Panc1 (cell line): Measurements from ENCODE around the gene STUB1.

Experiments
- CTCF ChIP-seq: fragments of 450-650 bp; IDR thresholded peaks from 2 replicates; pipeline ENCODE4 v1.5.1; 2017; ENCODE audit warnings: mild to moderate bottlenecking
- REST ChIP-seq, 2 experiments: IDR thresholded peaks; 2 replicates each; pipeline ENCODE4 v1.6.1; 2011 to 2012; ENCODE audit warnings: low read depth in 2 of 2, control low read depth in 1 of 2, low read length in 1 of 2, mild to moderate bottlenecking in 1 of 2, moderate library complexity in 1 of 2; ENCODE audit not compliant: insufficient read depth in 1 of 2
- SIN3A ChIP-seq: IDR thresholded peaks from 2 replicates; pipeline ENCODE4 v1.6.1; 2012; ENCODE audit warnings: low read depth, mild to moderate bottlenecking, low read length, moderate library complexity, borderline replicate concordance; ENCODE audit not compliant: insufficient read depth

DNA sequence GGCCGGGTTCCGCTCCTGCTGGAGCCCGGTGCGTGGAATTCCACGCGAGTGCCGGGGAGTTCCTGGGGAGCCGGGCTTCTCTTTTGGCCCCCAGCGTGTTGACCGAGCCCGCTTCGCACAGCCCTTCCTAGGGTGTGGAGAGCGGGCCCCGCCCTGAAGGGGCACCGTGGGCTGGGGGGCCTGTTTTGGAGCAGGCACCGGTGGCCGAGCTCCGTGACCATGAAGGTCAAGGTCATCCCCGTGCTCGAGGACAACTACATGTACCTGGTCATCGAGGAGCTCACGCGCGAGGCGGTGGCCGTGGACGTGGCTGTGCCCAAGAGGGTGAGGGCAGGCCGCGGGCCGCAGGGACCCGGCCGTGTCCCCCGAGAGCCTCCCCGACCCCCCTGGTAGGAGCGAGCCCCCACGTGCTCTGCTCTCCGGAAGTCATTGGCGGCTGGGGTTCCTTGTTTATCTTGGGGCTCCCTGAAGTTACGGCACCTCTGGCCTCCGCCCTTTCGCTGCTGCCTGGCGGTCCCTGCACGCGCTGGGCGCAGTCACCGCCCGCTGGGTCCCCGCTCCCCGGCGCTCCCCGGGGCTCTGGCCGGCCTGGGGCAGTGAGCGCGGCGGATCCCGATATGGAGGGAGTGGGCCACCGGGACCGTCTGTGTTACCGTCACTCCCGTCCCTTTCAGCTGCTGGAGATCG, 47.2 kb downstream of the STUB1 start:
- TF ChIP-seq CTCF (no peak), REST (IDR thresholded peaks at IDR 0.05; ENCODE audit: insufficient read depth in 1 of 2, low read depth in 2 of 2, low read length in 1 of 2) (no peak), SIN3A (peak; percentile 15; the same call in 1 of the 2 replicates)
